WI38 (cell line): ENCODE data around the gene KCNJ15.

Source experiments
- H3K4me3 ChIP-seq: 2 replicates; pipeline ENCODE4 v1.5.1; 2011; ENCODE audit warnings: low read depth, mild to moderate bottlenecking, control low read depth, low read length
- TF ChIP-seq, protein P1 (sequence below): IDR thresholded peaks from 2 replicates; pipeline ENCODE4 v1.5.1; 2012; ENCODE audit warnings: low read depth, mild to moderate bottlenecking, control low read depth, low read length

KCNJ15 gene

DNA sequence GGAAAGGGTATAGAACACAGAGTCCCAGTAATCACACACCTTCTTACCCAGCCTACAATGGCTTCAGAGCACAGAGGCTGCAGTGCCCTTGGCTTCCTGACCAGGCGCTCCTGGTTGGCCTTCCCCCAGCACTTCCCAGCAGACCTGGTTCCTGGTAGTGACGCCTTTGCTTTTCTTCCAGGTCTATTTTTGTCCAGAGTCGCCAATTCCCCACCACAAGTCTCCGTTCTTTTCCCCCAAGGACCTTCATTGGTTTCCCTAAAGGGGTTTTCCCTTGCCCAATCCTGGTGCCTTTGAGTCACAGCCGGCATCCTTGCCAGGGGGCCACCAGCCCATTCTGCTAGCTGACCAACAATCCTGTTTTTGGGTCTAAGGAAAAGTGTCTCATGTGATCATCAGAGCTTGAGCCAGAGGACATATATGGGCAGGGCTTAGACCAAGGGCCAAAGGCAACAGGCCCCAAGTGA, 84.8 kb downstream of the KCNJ15 start:
- TF ChIP-seq, protein P1, sequence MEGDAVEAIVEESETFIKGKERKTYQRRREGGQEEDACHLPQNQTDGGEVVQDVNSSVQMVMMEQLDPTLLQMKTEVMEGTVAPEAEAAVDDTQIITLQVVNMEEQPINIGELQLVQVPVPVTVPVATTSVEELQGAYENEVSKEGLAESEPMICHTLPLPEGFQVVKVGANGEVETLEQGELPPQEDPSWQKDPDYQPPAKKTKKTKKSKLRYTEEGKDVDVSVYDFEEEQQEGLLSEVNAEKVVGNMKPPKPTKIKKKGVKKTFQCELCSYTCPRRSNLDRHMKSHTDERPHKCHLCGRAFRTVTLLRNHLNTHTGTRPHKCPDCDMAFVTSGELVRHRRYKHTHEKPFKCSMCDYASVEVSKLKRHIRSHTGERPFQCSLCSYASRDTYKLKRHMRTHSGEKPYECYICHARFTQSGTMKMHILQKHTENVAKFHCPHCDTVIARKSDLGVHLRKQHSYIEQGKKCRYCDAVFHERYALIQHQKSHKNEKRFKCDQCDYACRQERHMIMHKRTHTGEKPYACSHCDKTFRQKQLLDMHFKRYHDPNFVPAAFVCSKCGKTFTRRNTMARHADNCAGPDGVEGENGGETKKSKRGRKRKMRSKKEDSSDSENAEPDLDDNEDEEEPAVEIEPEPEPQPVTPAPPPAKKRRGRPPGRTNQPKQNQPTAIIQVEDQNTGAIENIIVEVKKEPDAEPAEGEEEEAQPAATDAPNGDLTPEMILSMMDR, result no peak
- no peak overlapping the region for H3K4me3 ChIP-seq

DNA sequence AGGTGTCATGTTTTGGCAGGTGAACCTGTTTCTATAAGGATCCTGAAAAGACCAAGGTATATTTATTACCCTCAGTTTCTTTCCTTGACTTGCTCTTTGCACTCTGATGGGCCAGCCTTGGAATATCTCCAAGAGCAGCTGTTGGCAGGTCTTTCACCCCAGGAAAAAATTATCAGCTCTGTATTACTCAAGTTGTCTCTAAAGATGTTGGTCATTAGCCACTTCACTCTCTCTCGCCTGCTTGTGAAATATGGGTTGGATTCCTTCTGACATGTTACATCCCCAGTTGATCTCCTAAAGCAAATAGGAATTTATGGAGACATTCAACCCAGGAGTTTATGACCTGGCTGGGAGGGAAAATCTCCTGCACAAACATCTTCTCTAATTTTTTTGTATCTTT, 85.9 kb downstream of the KCNJ15 start:
- TF ChIP-seq, protein P1, result no peak
- no peak overlapping the region for H3K4me3 ChIP-seq

DNA sequence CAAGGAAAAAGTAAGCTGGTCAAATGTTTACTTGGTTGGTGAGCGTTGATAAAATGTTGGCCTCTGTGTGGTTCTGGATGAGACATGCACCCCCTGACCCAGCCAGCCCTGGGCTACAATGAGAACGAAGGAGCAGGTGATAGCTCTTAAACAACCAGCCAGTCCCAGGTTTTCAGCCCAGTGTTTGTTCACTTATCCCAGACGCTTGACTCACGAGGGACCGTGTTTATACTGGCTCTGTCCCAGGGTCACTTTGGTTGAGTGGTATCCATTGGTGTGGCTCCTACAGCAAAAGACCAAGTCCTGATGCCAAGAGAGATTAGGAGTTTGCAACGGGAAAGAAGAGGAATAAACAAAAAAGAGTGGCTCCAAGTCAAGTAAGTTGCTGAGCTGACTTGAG, 86.9 kb downstream of the KCNJ15 start:
- no peak overlapping the region for H3K4me3 ChIP-seq

GRCh38 chr21:38346286-38346685, 89.5 kb downstream of the KCNJ15 start:
- no peak overlapping the region for H3K4me3 ChIP-seq
- TF ChIP-seq, protein P1, result no peak

More for the DNA sequence above, 86.9 kb downstream of the KCNJ15 start:
- TF ChIP-seq, protein P1, result no peak

DNA sequence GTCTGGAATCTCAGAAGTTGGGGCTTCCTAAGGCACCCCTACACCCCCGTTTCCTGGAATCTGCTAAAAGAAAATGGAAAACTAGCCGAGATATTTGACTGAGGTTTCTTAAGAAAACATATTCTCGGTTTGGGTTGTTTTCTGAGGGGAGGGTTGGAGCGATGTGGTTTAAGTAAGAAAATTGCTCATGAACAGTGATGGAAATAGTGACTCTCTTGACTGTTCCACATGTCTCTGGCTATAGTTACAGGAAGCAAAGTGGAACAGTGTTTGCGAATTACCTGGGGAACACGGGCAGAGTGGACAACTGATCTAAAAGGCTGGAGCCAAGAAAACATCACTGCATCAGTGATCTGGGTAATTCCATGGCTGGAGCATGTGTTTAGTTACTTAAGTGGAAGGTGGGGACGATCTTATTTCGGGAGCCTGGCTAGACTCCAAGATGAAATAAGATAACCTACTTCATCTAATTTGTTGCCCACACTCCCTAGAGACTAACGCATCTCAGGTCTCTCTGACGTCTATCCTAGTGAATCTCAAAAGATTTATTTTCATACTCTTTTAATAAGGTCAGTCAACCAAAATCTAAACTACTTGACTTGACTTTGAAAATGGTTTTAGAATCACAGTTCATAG, 92.4 kb downstream of the KCNJ15 start:
- H3K4me3 ChIP-seq, result no peak overlapping the region
- TF ChIP-seq, protein P1, result no peak

DNA sequence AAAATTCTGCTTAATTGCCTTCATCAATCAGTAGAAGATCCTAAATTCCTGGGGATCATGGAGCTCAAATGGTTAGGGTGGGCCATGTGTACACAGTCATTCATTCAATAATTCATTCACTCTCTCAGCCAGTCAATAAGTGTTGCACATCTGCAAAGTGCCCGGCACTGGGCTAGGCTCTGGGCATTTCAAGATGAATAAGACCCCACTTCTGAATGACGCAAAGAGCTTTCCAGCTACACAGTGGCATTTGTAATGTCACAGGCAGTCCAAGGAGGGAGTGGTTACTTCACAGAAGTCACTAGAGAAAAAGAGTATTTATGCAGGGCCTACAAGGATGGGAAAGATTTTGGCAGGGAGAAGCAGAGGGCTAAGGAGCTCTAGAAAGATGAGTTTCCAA, 93.2 kb downstream of the KCNJ15 start:
- TF ChIP-seq, protein P1, result no peak
- H3K4me3 ChIP-seq, result no peak overlapping the region

GRCh38 chr21:38350684-38351083, 93.9 kb downstream of the KCNJ15 start:
- TF ChIP-seq, protein P1, result no peak
- H3K4me3 ChIP-seq, result no peak overlapping the region
